Neuronal stem cell (in vitro differentiated cells): Measurements from ENCODE around the gene TMED1. TPM values are rescaled to one million over a fixed set of nuclear protein-coding genes. Genes with fewer than 3 reads are reported as not detected.

Source experiments
- DNase-seq: peaks from one replicate; pipeline ENCODE4 v3.0.0-alpha.2; 2013; ENCODE audit warnings: low spot score
- H2AFZ ChIP-seq: one replicate; pipeline ENCODE4 v1.6.1; 2013; ENCODE audit warnings: mild to moderate bottlenecking, low read length, inconsistent platforms
- H2AK5ac ChIP-seq: 2 replicates; pipeline ENCODE4 v1.6.1; 2013; ENCODE audit warnings: low read depth, mild to moderate bottlenecking, inconsistent platforms, low read length, moderate library complexity, mixed read lengths
- H2BK120ac ChIP-seq: 2 replicates; pipeline ENCODE4 v1.6.1; 2013; ENCODE audit warnings: low read depth, mild to moderate bottlenecking, inconsistent platforms, low read length, moderate library complexity, mixed read lengths
- H2BK12ac ChIP-seq: one replicate; pipeline ENCODE4 v1.6.1; 2013; ENCODE audit warnings: low read length, inconsistent platforms
- H2BK15ac ChIP-seq: 2 replicates; pipeline ENCODE4 v1.6.1; 2013; ENCODE audit warnings: mild to moderate bottlenecking, low read length, inconsistent platforms, mixed read lengths
- H2BK5ac ChIP-seq: one replicate; pipeline ENCODE4 v1.6.1; 2013; ENCODE audit warnings: inconsistent platforms, mild to moderate bottlenecking, low read length, moderate library complexity
- H3K14ac ChIP-seq: one replicate; pipeline ENCODE4 v1.6.1; 2013; ENCODE audit warnings: low read length, inconsistent platforms
- H3K18ac ChIP-seq: 2 replicates; pipeline ENCODE4 v1.6.1; 2013; ENCODE audit warnings: low read length, inconsistent platforms
- H3K23ac ChIP-seq: 2 replicates; pipeline ENCODE4 v1.6.1; 2013; ENCODE audit warnings: low read depth, mild to moderate bottlenecking, mixed read lengths, low read length, inconsistent platforms; ENCODE audit not compliant: poor library complexity
- H3K27ac ChIP-seq: replicated peaks from 3 replicates; pipeline ENCODE4 v1.5.1; 2013; ENCODE audit warnings: low read length, inconsistent platforms
- H3K27me3 ChIP-seq, 3 experiments: 2 replicates each; pipeline ENCODE4 v1.6.1; 2013; ENCODE audit warnings: low read length in 3 of 3, mild to moderate bottlenecking in 2 of 3, inconsistent platforms in 1 of 3, low read depth in 1 of 3, mixed read lengths in 1 of 3, moderate library complexity in 1 of 3; ENCODE audit not compliant: control insufficient read depth in 3 of 3, insufficient read depth in 3 of 3
- H3K36me3 ChIP-seq, 2 donors: replicated peaks in 1 of 2; 2 replicates each; pipeline ENCODE4 v1.6.1; 2013; ENCODE audit warnings: low read length in 2 of 2; ENCODE audit not compliant: control insufficient read depth in 2 of 2, insufficient read depth in 2 of 2
- H3K4ac ChIP-seq: 2 replicates; pipeline ENCODE4 v1.6.1; 2013; ENCODE audit warnings: inconsistent platforms, mild to moderate bottlenecking, low read length, moderate library complexity
- H3K4me1 ChIP-seq, 2 donors: 1 replicate in 1 of 2; 2 replicates in 1 of 2; pipeline ENCODE4 v1.6.1; 2013; ENCODE audit warnings: low read length in 2 of 2, low read depth in 1 of 2; ENCODE audit not compliant: control insufficient read depth in 2 of 2, insufficient read depth in 1 of 2
- H3K4me2 ChIP-seq: one replicate; pipeline ENCODE4 v1.6.1; 2013; ENCODE audit warnings: mild to moderate bottlenecking, low read length, inconsistent platforms; ENCODE audit not compliant: insufficient read depth, poor library complexity, severe bottlenecking
- H3K4me3 ChIP-seq, 2 donors: 2 replicates each; pipeline ENCODE4 v1.5.1; 2013; ENCODE audit warnings: low read length in 2 of 2, mild to moderate bottlenecking in 2 of 2, inconsistent platforms in 1 of 2, moderate library complexity in 1 of 2
- H3K79me1 ChIP-seq: one replicate; pipeline ENCODE4 v1.6.1; 2013; ENCODE audit warnings: low read depth, mild to moderate bottlenecking, inconsistent platforms, low read length, moderate library complexity
- H3K9ac ChIP-seq: one replicate; pipeline ENCODE4 v1.6.1; 2013; ENCODE audit warnings: mild to moderate bottlenecking, low read depth, low read length, inconsistent platforms; ENCODE audit not compliant: poor library complexity
- H3K9me3 ChIP-seq, 2 donors: replicated peaks in 1 of 2; 2 replicates each; pipeline versions ENCODE3 to v1.6.1; 2013; ENCODE audit warnings: low read length in 2 of 2, mild to moderate bottlenecking in 2 of 2, inconsistent platforms in 1 of 2, low read depth in 1 of 2, mixed read lengths in 1 of 2, moderate library complexity in 1 of 2; ENCODE audit not compliant: control insufficient read depth in 2 of 2, insufficient read depth in 1 of 2
- H4K8ac ChIP-seq: one replicate; pipeline ENCODE4 v1.6.1; 2013; ENCODE audit warnings: low read depth, mild to moderate bottlenecking, inconsistent platforms, low read length, moderate library complexity
- H4K91ac ChIP-seq: one replicate; pipeline ENCODE4 v1.6.1; 2013; ENCODE audit warnings: low read length, low read depth, mild to moderate bottlenecking, inconsistent platforms; ENCODE audit not compliant: poor library complexity
- WGBS, 2 donors: extraction: QIAGEN DNeasy Blood & Tissue Kit; methylation state at CpG; one replicate each; pipeline ENCODE4 v1.1.7; 2013; ENCODE audit warnings: missing lambda C conversion rate in 2 of 2, mixed read lengths in 1 of 2; ENCODE audit not compliant: insufficient read length in 2 of 2, insufficient replicate concordance in 1 of 2; ENCODE audit errors: extremely low coverage in 2 of 2; 5-methylcytosine and 5-hydroxymethylcytosine counted together
- small RNA-seq: library from polyadenylated mRNA; stranded (forward); fragments of <200 nt; extraction: miRNeasy Mini kit (QIAGEN cat#:217004); gene quantifications from one replicate; pipeline ENCODE3, GENCODE V24; 2013; ENCODE audit not compliant: insufficient read depth

Gene TMED1

GRCh38 chr19:10782795-10783194, 53.2 kb downstream of the TMED1 start:
- no peak overlapping the region for H3K4me2 ChIP-seq
- H2BK5ac ChIP-seq, result no peak overlapping the region
- no peak overlapping the region for H3K23ac ChIP-seq
- no peak overlapping the region for H2BK12ac ChIP-seq
- peak overlapping the region in 1 of 2 donors; percentile 38 for H3K4me3 ChIP-seq
- no peak overlapping the region for H3K4ac ChIP-seq
- H3K79me1 ChIP-seq, result no peaks in the 10 kb centered on the region
- no peak overlapping the region for H3K14ac ChIP-seq
- no peaks in the 10 kb centered on the region for H3K27me3 ChIP-seq
- no peak overlapping the region for H2BK120ac ChIP-seq
- H3K4me1 ChIP-seq, result no peaks in the 10 kb centered on the region
- no peak overlapping the region for H2BK15ac ChIP-seq
- no peak for DNase-seq
- H2AK5ac ChIP-seq, result no peak overlapping the region
- H4K91ac ChIP-seq, result no peak overlapping the region
- no peaks in the 10 kb centered on the region for H3K9me3 ChIP-seq
- H2AFZ ChIP-seq, result no peak overlapping the region
- H3K18ac ChIP-seq, result no peak overlapping the region
- no peak overlapping the region for H3K27ac ChIP-seq
- WGBS, 2 donors, result no CpG with 5 or more reads among the region's 13 CpGs
- H3K36me3 ChIP-seq, result peaks cover 52 to 86% of the 10 kb centered on the region in 2 donors
- no peak overlapping the region for H3K9ac ChIP-seq
- H4K8ac ChIP-seq, result no peak overlapping the region

Small RNAs within 50 kb of the gene (small RNA-seq; reads per million reads assigned to genes)
- gene MIR199A1 (not detected), gene MIR6793 (4.3 reads per million, percentile 11 among the genes with 10 or more reads in this experiment)
